IMR-90 (cell line): ENCODE results near the gene COL8A1. TPM values are rescaled to one million over a fixed set of nuclear protein-coding genes. Genes with fewer than 3 reads are reported as not detected.

ENCODE experiments used
- ATAC-seq: fragments of 200-7000 bp; cut with Tn5 transposase; 2 replicates; pipeline ENCODE4 v1.9.1; 2020; ENCODE audit warnings: low read depth, mild to moderate bottlenecking, moderate library complexity
- BruUV-seq: library from RNA; stranded (reverse); fragments of 400-500 nt; replicated peaks from 2 replicates; lab custom pipeline; 2021; lab: Mats Ljungman, UMichigan
- CTCF ChIA-PET: fragments of 300-600 bp; formaldehyde crosslinking; extraction: SDS; loops from one replicate; lab custom pipeline; 2021; ENCODE audit warnings: antibody characterized with exemption; lab: Yijun Ruan, JAX
- POLR2A ChIA-PET: fragments of 300-600 bp; sonication (Branson Sonifier 250); formaldehyde crosslinking; loops from one replicate; lab custom pipeline; 2022; ENCODE audit warnings: antibody characterized with exemption; ENCODE audit not compliant: unreplicated experiment; lab: Charles Lee
- DNase-seq: peaks from one replicate; pipeline ENCODE4 v3.0.0; 2013
- H2AFZ ChIP-seq: replicated peaks from 2 replicates; pipeline ENCODE3; 2013; ENCODE audit warnings: low read length, mild to moderate bottlenecking; ENCODE audit not compliant: poor library complexity
- H2AK5ac ChIP-seq: 2 replicates; pipeline ENCODE4 v1.6.1; 2013; ENCODE audit warnings: low read depth, low read length, inconsistent platforms
- H2AK9ac ChIP-seq: replicated peaks from 2 replicates; pipeline ENCODE3; 2013; ENCODE audit warnings: mild to moderate bottlenecking, low read depth, low read length, moderate library complexity; ENCODE audit not compliant: poor library complexity
- H2BK120ac ChIP-seq: 2 replicates; pipeline ENCODE4 v1.6.1; 2013; ENCODE audit warnings: low read depth, low read length, inconsistent platforms
- H2BK15ac ChIP-seq: 3 replicates; pipeline ENCODE4 v1.6.1; 2013; ENCODE audit warnings: low read depth, low read length, inconsistent platforms
- H2BK20ac ChIP-seq: 2 replicates; pipeline ENCODE4 v1.6.1; 2013; ENCODE audit warnings: low read depth, mild to moderate bottlenecking, inconsistent platforms, low read length, moderate library complexity
- H2BK5ac ChIP-seq: 2 replicates; pipeline ENCODE4 v1.6.1; 2013; ENCODE audit warnings: mild to moderate bottlenecking, low read depth, low read length, inconsistent platforms; ENCODE audit not compliant: poor library complexity, severe bottlenecking
- H3K14ac ChIP-seq: replicated peaks from 2 replicates; pipeline ENCODE4 v1.6.1; 2013; ENCODE audit warnings: low read depth, low read length, inconsistent platforms
- H3K18ac ChIP-seq: 2 replicates; pipeline ENCODE4 v1.6.1; 2013; ENCODE audit warnings: low read depth, low read length, control low read depth
- H3K23ac ChIP-seq: 2 replicates; pipeline ENCODE4 v1.6.1; 2013; ENCODE audit warnings: low read depth, low read length, inconsistent platforms
- H3K27ac ChIP-seq: 2 replicates; pipeline ENCODE4 v1.5.1; 2013; ENCODE audit warnings: mild to moderate bottlenecking, control low read depth, low read length; ENCODE audit not compliant: insufficient read depth
- H3K27me3 ChIP-seq: 2 replicates; pipeline ENCODE4 v1.6.1; 2013; ENCODE audit warnings: low read length; ENCODE audit not compliant: control insufficient read depth, insufficient read depth
- H3K36me3 ChIP-seq: 2 replicates; pipeline ENCODE4 v1.6.1; 2013; ENCODE audit warnings: low read length, mixed read lengths; ENCODE audit not compliant: control insufficient read depth, insufficient read depth
- H3K4ac ChIP-seq: 2 replicates; pipeline ENCODE4 v1.6.1; 2013; ENCODE audit warnings: low read depth, low read length, inconsistent platforms
- H3K4me1 ChIP-seq: 2 replicates; pipeline ENCODE4 v1.6.1; 2013; ENCODE audit warnings: low read length, mixed read lengths; ENCODE audit not compliant: control insufficient read depth, insufficient read depth
- H3K4me2 ChIP-seq: 2 replicates; pipeline ENCODE4 v1.6.1; 2013; ENCODE audit warnings: low read depth, mild to moderate bottlenecking, control low read depth, low read length, moderate library complexity
- H3K4me3 ChIP-seq: 2 replicates; pipeline ENCODE4 v1.5.1; 2013; ENCODE audit warnings: low read depth, mild to moderate bottlenecking, control low read depth, low read length, moderate library complexity; ENCODE audit not compliant: insufficient read depth
- H3K56ac ChIP-seq: 2 replicates; pipeline ENCODE4 v1.6.1; 2013; ENCODE audit warnings: low read length, inconsistent platforms; ENCODE audit not compliant: insufficient read depth; ENCODE audit errors: extremely low read depth
- H3K79me1 ChIP-seq, 2 experiments: 2 replicates each; pipeline ENCODE4 v1.6.1; 2013; ENCODE audit warnings: low read length in 2 of 2, inconsistent platforms in 1 of 2, low read depth in 1 of 2
- H3K9ac ChIP-seq: 2 replicates; pipeline ENCODE4 v1.6.1; 2013; ENCODE audit warnings: low read depth, low read length, control low read depth
- H3K9me1 ChIP-seq: 2 replicates; pipeline ENCODE4 v1.6.1; 2013; ENCODE audit warnings: low read length, inconsistent platforms; ENCODE audit not compliant: insufficient read depth
- H3K9me3 ChIP-seq: 2 replicates; pipeline ENCODE4 v1.6.1; 2013; ENCODE audit warnings: low read length; ENCODE audit not compliant: control insufficient read depth, insufficient read depth
- H4K20me1 ChIP-seq: 2 replicates; pipeline ENCODE4 v1.6.1; 2013; ENCODE audit warnings: low read length, inconsistent platforms; ENCODE audit not compliant: insufficient read depth
- H4K5ac ChIP-seq: 2 replicates; pipeline ENCODE4 v1.6.1; 2013; ENCODE audit warnings: mild to moderate bottlenecking, low read depth, low read length, control low read depth
- H4K8ac ChIP-seq, 2 experiments: 2 replicates each; pipeline ENCODE4 v1.6.1; 2013; ENCODE audit warnings: low read depth in 2 of 2, low read length in 2 of 2, control low read depth in 1 of 2, inconsistent platforms in 1 of 2
- H4K91ac ChIP-seq: 2 replicates; pipeline ENCODE4 v1.6.1; 2013; ENCODE audit warnings: low read depth, low read length, inconsistent platforms; ENCODE audit not compliant: insufficient read depth
- CEBPB ChIP-seq: IDR thresholded peaks from 2 replicates; pipeline ENCODE4 v1.6.1; 2012; ENCODE audit warnings: low read depth, low read length, improper control_type of control experiment
- CHD1 ChIP-seq: IDR thresholded peaks from 2 replicates; pipeline ENCODE4 v1.6.1; 2012; ENCODE audit warnings: low read depth, low read length, improper control_type of control experiment
- CTCF ChIP-seq: conservative IDR thresholded peaks from 2 replicates; pipeline ENCODE4 v1.5.1; 2012; ENCODE audit warnings: mild to moderate bottlenecking, low read depth, low read length, improper control_type of control experiment
- ELK1 ChIP-seq: fragments of 150-350 bp; IDR thresholded peaks from 2 replicates; pipeline ENCODE4 v1.6.1; 2016; ENCODE audit warnings: low read depth, mild to moderate bottlenecking, low read length, moderate library complexity, borderline replicate concordance
- MAFK ChIP-seq: IDR thresholded peaks from 2 replicates; pipeline ENCODE4 v1.6.1; 2012; ENCODE audit warnings: low read depth, low read length, improper control_type of control experiment
- MXI1 ChIP-seq: IDR thresholded peaks from 2 replicates; pipeline ENCODE4 v1.6.1; 2012; ENCODE audit warnings: low read depth, mild to moderate bottlenecking, low read length, moderate library complexity, borderline replicate concordance
- NFE2L2 ChIP-seq: fragments of 150-350 bp; IDR thresholded peaks from 2 replicates; pipeline ENCODE4 v1.6.1; 2016; ENCODE audit warnings: low read depth, mild to moderate bottlenecking, low read length
- POLR2A ChIP-seq: IDR thresholded peaks from 2 replicates; pipeline ENCODE4 v1.6.1; 2012; ENCODE audit warnings: mild to moderate bottlenecking, low read depth, low read length
- USF2 ChIP-seq: fragments of 150-350 bp; IDR thresholded peaks from 2 replicates; pipeline ENCODE4 v1.6.1; 2017; ENCODE audit warnings: mild to moderate bottlenecking, antibody characterized with exemption, low read length, low read depth
- WGBS, 2 experiments: methylation state at CpG; one replicate each; pipeline versions ENCODE4 v1.1.5 to v1.1.7; 2013; ENCODE audit warnings: missing lambda C conversion rate in 2 of 2; ENCODE audit not compliant: insufficient read length in 1 of 2; ENCODE audit errors: extremely low coverage in 2 of 2; 5-methylcytosine and 5-hydroxymethylcytosine counted together
- dilution Hi-C: fragments of 300-500 bp; cut with HindIII; formaldehyde crosslinking; loops from one replicate; pipeline ENCODE4 v1.14.3; 2018; ENCODE audit warnings: low sequenced_read_pairs; ENCODE audit not compliant: unreplicated experiment
- in situ Hi-C: fragments of 300-500 bp; cut with MboI; formaldehyde crosslinking; loops from 3 replicates; pipeline ENCODE4 v1.14.3; 2019; ENCODE audit warnings: low sequenced_read_pairs, inconsistent platforms, mixed read lengths
- intact Hi-C: fragments of 100-400 bp; cut with micrococcal nuclease; formaldehyde crosslinking; loops from 2 replicates; pipeline ENCODE4 v1.10.0; 2022
- polyA plus RNA-seq, 3 experiments: library from polyadenylated mRNA; depleted of rRNA; stranded (reverse); fragments of >200 nt; gene quantifications; 2 replicates each; pipeline ENCODE4 v1.2.3, GENCODE V29; 2012; ENCODE audit warnings: low replicate concordance in 1 of 3
- total RNA-seq: library from RNA; depleted of rRNA; stranded (reverse); fragments of >200 nt; gene quantifications from 2 replicates; pipeline ENCODE4 v1.2.3, GENCODE V29; 2012

COL8A1 gene
- total and polyA plus RNA-seq, 2 of the 4 experiments (the other 2 are of a cell fraction): 119 to 151 TPM

GRCh38 chr3:99810403-99810802 is 172.0 kb downstream of the COL8A1 start:
- TF ChIP-seq ELK1: no peak
- TF ChIP-seq MXI1: no peak
- no peak for TF ChIP-seq CEBPB
- TF ChIP-seq CTCF: no peak
- TF ChIP-seq POLR2A: no peak
- TF ChIP-seq MAFK: no peak
- TF ChIP-seq USF2: no peak
- TF ChIP-seq CHD1: no peak
- TF ChIP-seq NFE2L2: no peak
- H3K9me3 ChIP-seq: no peaks in the 10 kb centered on the region
- H4K5ac ChIP-seq: no peak overlapping the region
- no peaks in the 10 kb centered on the region for H3K79me1 ChIP-seq
- ATAC-seq (no peak), DNase-seq (no peak)
- WGBS, 2 experiments: no CpG with 5 or more reads among the region's 1 CpG
- no peak overlapping the region for H2BK20ac ChIP-seq
- H2BK120ac ChIP-seq: no peak overlapping the region
- no peak overlapping the region for H3K4ac ChIP-seq
- POLR2A ChIA-PET: no interaction called here
- BruUV-seq: no TSS peak
- CTCF ChIA-PET: no interaction called here
- no peak overlapping the region for H4K91ac ChIP-seq
- H3K4me3 ChIP-seq: no peak overlapping the region
- no peak overlapping the region for H2BK15ac ChIP-seq
- H2AK5ac ChIP-seq: no peak overlapping the region
- dilution Hi-C loops (no loop called here), in situ Hi-C loops (no loop called here), intact Hi-C loops (no loop called here)
- H4K8ac ChIP-seq: no peak overlapping the region
- no peak overlapping the region for H3K23ac ChIP-seq
- no peaks in the 10 kb centered on the region for H3K27me3 ChIP-seq
- no peak overlapping the region for H2AK9ac ChIP-seq
- no peak overlapping the region for H2AFZ ChIP-seq
- H3K4me2 ChIP-seq: no peak overlapping the region
- H3K36me3 ChIP-seq: no peaks in the 10 kb centered on the region
- no peaks in the 10 kb centered on the region for H3K4me1 ChIP-seq
- H3K9ac ChIP-seq: no peak overlapping the region
- H3K56ac ChIP-seq: no peak overlapping the region
- no peak overlapping the region for H2BK5ac ChIP-seq
- H3K9me1 ChIP-seq: no peaks in the 10 kb centered on the region; the same call in 1 of the 2 replicates
- H3K14ac ChIP-seq: no peak overlapping the region
- H3K18ac ChIP-seq: no peak overlapping the region
- no peaks in the 10 kb centered on the region for H4K20me1 ChIP-seq
- H3K27ac ChIP-seq: no peak overlapping the region
